K562 (cell line): ENCODE measurements around the gene ZCCHC3. TPM values are rescaled to one million over a fixed set of nuclear protein-coding genes. Genes with fewer than 3 reads are reported as not detected.

Source experiments
- DDX20 ChIP-seq: fragments of 450-650 bp; IDR thresholded peaks from 2 replicates; pipeline ENCODE4 v1.6.1; 2016; ENCODE audit warnings: missing genetic modification characterization, low read depth, mild to moderate bottlenecking, missing compliant biosample characterization, moderate library complexity
- FOSL1 ChIP-seq: fragments of 200-800 bp; sonication (Bioruptor generic); conservative IDR thresholded peaks from 2 replicates; pipeline ENCODE4 v1.6.1; 2016; ENCODE audit warnings: missing genetic modification characterization, missing compliant biosample characterization
- GTF2E2 ChIP-seq: fragments of 200-800 bp; sonication (Bioruptor generic); IDR thresholded peaks from 2 replicates; pipeline ENCODE4 v1.6.1; 2016; ENCODE audit warnings: missing genetic modification characterization, missing compliant biosample characterization
- KDM5B ChIP-seq: fragments of 200-600 bp; sonication (generic); IDR thresholded peaks from 2 replicates; pipeline ENCODE4 v1.6.1; 2012; ENCODE audit warnings: low read depth, mild to moderate bottlenecking, moderate library complexity, low read length, control low read depth, inconsistent platforms; ENCODE audit not compliant: insufficient replicate concordance
- KLF6 ChIP-seq: fragments of 250-450 bp; sonication (Bioruptor Pico); IDR thresholded peaks from 2 replicates; pipeline ENCODE4 v1.4.0; 2020; ENCODE audit warnings: mild to moderate bottlenecking, moderate library complexity, borderline replicate concordance
- MBD2 ChIP-seq: sonication (generic); IDR thresholded peaks from 2 replicates; pipeline ENCODE4 v1.6.1; 2016; ENCODE audit warnings: low read depth, borderline replicate concordance
- NFE2 ChIP-seq: IDR thresholded peaks from 2 replicates; pipeline ENCODE4 v1.6.1; 2014; ENCODE audit warnings: antibody characterized with exemption, low read depth
- PHTF2 ChIP-seq: fragments of 250-450 bp; sonication (Bioruptor Pico); IDR thresholded peaks from 2 replicates; pipeline ENCODE4 v1.5.0; 2021; ENCODE audit warnings: mild to moderate bottlenecking
- SIN3A ChIP-seq, 2 experiments: fragments of 150-350 bp in 1 of 2; IDR thresholded peaks; 2 replicates each; pipeline ENCODE4 v1.6.1; 2011 to 2016; ENCODE audit warnings: borderline replicate concordance in 2 of 2, low read depth in 2 of 2, low read length in 2 of 2, mild to moderate bottlenecking in 2 of 2, moderate library complexity in 2 of 2; ENCODE audit not compliant: control insufficient read depth in 1 of 2
- SIX5 ChIP-seq, 2 experiments: IDR thresholded peaks; 2 replicates each; pipeline ENCODE4 v1.6.1; 2011; ENCODE audit warnings: low read length in 2 of 2, borderline replicate concordance in 1 of 2, low read depth in 1 of 2, mild to moderate bottlenecking in 1 of 2, moderate library complexity in 1 of 2; ENCODE audit not compliant: insufficient read depth in 1 of 2
- SMAD2 ChIP-seq: fragments of 150-350 bp; IDR thresholded peaks from 2 replicates; pipeline ENCODE4 v1.6.1; 2014; ENCODE audit warnings: low read depth, mild to moderate bottlenecking, low read length
- STAT5B ChIP-seq: fragments of 250-450 bp; sonication (Bioruptor Pico); IDR thresholded peaks from 2 replicates; pipeline ENCODE4 v1.8.0; 2021; ENCODE audit warnings: mild to moderate bottlenecking, inconsistent platforms
- YY1 ChIP-seq, 3 experiments: IDR thresholded peaks; 2 replicates each; pipeline ENCODE4 v1.6.1; 2011; ENCODE audit warnings: low read length in 2 of 3, mild to moderate bottlenecking in 2 of 3, moderate library complexity in 2 of 3, borderline replicate concordance in 1 of 3, control low read depth in 1 of 3, low read depth in 1 of 3; ENCODE audit not compliant: insufficient read depth in 3 of 3, insufficient replicate concordance in 2 of 3, control insufficient read depth in 1 of 3, insufficient read length in 1 of 3; ENCODE audit errors: extremely low read depth in 1 of 3
- ZNF175 ChIP-seq: fragments of 200-800 bp; sonication (Bioruptor generic); IDR thresholded peaks from 2 replicates; pipeline ENCODE4 v1.6.1; 2016; ENCODE audit warnings: low read depth, mild to moderate bottlenecking, missing genetic modification characterization, missing compliant biosample characterization
- ZNF324 ChIP-seq: fragments of 250-450 bp; sonication (Bioruptor Pico); IDR thresholded peaks from 2 replicates; pipeline ENCODE4 v1.4.0; 2020; ENCODE audit warnings: mild to moderate bottlenecking
- ZNF583 ChIP-seq: fragments of 250-450 bp; sonication (Bioruptor Pico); IDR thresholded peaks from 2 replicates; pipeline ENCODE4 v1.4.0; 2020
- polyA plus RNA-seq, 8 experiments: library from polyadenylated mRNA; depleted of rRNA in 4 of 8; stranded (reverse) in 5 of 8; unstranded in 3 of 8; fragments of >200 nt; fragmentation: Nextera tagmentation in 2 of 8; fragmentation: Illumina TruSeq in 1 of 8; extraction: Ambion mirVana in 2 of 8; extraction: Trizol in 1 of 8; gene quantifications; 2 replicates each; pipeline versions ENCODE4 v1.2.1 to v1.2.3, GENCODE V29; 2011 to 2014; ENCODE audit warnings: inconsistent platforms in 1 of 8, missing spikeins in 1 of 8
- total RNA-seq, 7 experiments: library from RNA; depleted of rRNA in 6 of 7; stranded (reverse); fragments of >200 nt in 6 of 7; fragmentation: Illumina TruSeq in 2 of 7; extraction: Trizol in 2 of 7; gene quantifications; 2 replicates each; pipeline versions ENCODE4 v1.2.1 to v1.2.3, GENCODE V29; 2011 to 2021; ENCODE audit warnings: low replicate concordance in 1 of 7
- TF ChIP-seq, protein P1 (sequence below), 2 experiments: fragments of 200-800 bp in 1 of 2; sonication (Bioruptor generic) in 1 of 2; sonication (generic) in 1 of 2; formaldehyde crosslinking in 1 of 2; IDR thresholded peaks in 1 of 2; conservative IDR thresholded peaks in 1 of 2; 2 replicates each; pipeline versions ENCODE4 v1.5.0 to v1.6.1; 2016 to 2020; ENCODE audit warnings: missing compliant biosample characterization in 1 of 2, missing genetic modification characterization in 1 of 2, missing genetic modification reagents in 1 of 2
- TF ChIP-seq, protein P2 (sequence below): fragments of 250-450 bp; sonication (Bioruptor Pico); IDR thresholded peaks from 2 replicates; pipeline ENCODE4 v1.8.0; 2021; ENCODE audit warnings: moderate library complexity, mild to moderate bottlenecking, inconsistent platforms

Gene ZCCHC3
- total and polyA plus RNA-seq, 9 of the 15 experiments (the other 6 are each of a cell fraction or from before 2014, with no cell fraction given) = 2.8 to 23.3 (median 16.5) TPM

DNA sequence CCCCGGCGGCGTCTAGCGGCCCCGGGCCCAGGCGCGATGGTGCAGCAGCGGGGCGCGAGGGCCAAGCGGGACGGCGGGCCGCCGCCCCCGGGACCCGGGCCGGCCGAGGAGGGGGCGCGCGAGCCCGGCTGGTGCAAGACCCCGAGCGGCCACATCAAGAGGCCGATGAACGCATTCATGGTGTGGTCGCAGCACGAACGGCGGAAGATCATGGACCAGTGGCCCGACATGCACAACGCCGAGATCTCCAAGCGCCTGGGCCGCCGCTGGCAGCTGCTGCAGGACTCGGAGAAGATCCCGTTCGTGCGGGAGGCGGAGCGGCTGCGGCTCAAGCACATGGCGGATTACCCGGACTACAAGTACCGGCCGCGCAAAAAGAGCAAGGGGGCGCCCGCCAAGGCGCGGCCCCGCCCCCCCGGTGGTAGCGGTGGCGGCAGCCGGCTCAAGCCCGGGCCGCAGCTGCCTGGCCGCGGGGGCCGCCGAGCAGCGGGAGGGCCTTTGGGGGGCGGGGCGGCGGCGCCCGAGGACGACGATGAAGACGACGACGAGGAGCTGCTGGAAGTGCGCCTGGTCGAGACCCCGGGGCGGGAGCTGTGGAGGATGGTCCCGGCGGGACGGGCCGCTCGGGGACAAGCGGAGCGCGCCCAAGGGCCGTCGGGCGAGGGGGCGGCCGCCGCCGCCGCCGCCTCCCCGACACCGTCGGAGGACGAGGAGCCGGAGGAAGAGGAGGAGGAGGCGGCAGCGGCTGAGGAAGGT is 28.7 kb downstream of the ZCCHC3 start (continued):
- TF ChIP-seq, protein P1, sequence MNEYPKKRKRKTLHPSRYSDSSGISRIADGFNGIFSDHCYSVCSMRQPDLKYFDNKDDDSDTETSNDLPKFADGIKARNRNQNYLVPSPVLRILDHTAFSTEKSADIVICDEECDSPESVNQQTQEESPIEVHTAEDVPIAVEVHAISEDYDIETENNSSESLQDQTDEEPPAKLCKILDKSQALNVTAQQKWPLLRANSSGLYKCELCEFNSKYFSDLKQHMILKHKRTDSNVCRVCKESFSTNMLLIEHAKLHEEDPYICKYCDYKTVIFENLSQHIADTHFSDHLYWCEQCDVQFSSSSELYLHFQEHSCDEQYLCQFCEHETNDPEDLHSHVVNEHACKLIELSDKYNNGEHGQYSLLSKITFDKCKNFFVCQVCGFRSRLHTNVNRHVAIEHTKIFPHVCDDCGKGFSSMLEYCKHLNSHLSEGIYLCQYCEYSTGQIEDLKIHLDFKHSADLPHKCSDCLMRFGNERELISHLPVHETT (CRISPR knock-in tag; conservative IDR thresholded peaks at IDR 0.05 in 1 of 2, IDR thresholded peaks at IDR 0.05 in 1 of 2) = peak in 1 of 2 experiments; percentile 21; a peak in 1 of 4 replicates
- TF ChIP-seq SIN3A (IDR thresholded peaks at IDR 0.05; ENCODE audit: borderline replicate concordance in 2 of 2, control insufficient read depth in 1 of 2, low read depth in 2 of 2, low read length in 2 of 2) (peak; percentile 39 to 44; a peak in 3 of 4 replicates), MBD2 (no peak), NFE2 (no peak), DDX20 (tag) (no peak), YY1 (IDR thresholded peaks at IDR 0.05; ENCODE audit: borderline replicate concordance in 1 of 3, control insufficient read depth in 1 of 3, extremely low read depth in 1 of 3, insufficient read depth in 3 of 3, insufficient read length in 1 of 3, insufficient replicate concordance in 2 of 3, low read depth in 1 of 3, low read length in 2 of 3) (peak in 1 of 3 experiments; percentile 64), FOSL1 (tag) (no peak), STAT5B (CRISPR knock-in tag) (no peak), SMAD2 (no peak), KDM5B (peak; percentile 69), SIX5 (IDR thresholded peaks at IDR 0.05; ENCODE audit: borderline replicate concordance in 1 of 2, insufficient read depth in 1 of 2, low read depth in 1 of 2, low read length in 2 of 2) (no peak), ZNF175 (CRISPR knock-in tag) (no peak), GTF2E2 (no peak), ZNF583 (CRISPR knock-in tag) (peak; percentile 23; the same call in 1 of the 2 replicates), PHTF2 (CRISPR knock-in tag) (no peak), ZNF324 (CRISPR knock-in tag) (no peak), KLF6 (CRISPR knock-in tag) (no peak)
- TF ChIP-seq, protein P2, sequence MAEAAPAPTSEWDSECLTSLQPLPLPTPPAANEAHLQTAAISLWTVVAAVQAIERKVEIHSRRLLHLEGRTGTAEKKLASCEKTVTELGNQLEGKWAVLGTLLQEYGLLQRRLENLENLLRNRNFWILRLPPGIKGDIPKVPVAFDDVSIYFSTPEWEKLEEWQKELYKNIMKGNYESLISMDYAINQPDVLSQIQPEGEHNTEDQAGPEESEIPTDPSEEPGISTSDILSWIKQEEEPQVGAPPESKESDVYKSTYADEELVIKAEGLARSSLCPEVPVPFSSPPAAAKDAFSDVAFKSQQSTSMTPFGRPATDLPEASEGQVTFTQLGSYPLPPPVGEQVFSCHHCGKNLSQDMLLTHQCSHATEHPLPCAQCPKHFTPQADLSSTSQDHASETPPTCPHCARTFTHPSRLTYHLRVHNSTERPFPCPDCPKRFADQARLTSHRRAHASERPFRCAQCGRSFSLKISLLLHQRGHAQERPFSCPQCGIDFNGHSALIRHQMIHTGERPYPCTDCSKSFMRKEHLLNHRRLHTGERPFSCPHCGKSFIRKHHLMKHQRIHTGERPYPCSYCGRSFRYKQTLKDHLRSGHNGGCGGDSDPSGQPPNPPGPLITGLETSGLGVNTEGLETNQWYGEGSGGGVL (CRISPR knock-in tag) = no peak
